SK-N-SH (cell line): ENCODE data around the gene EHD2. TPM values are rescaled to one million over a fixed set of nuclear protein-coding genes. Genes with fewer than 3 reads are reported as not detected.

Source experiments
- CTCF ChIA-PET: fragments of 300-600, 350-600 bp; formaldehyde crosslinking; extraction: SDS; loops from one replicate; lab custom pipeline; 2021; lab: Yijun Ruan, JAX
- POLR2A ChIA-PET: fragments of 350-600 bp; sonication (Branson Sonifier 250); formaldehyde crosslinking; extraction: SDS; loops from one replicate; lab custom pipeline; 2020; ENCODE audit warnings: antibody characterized with exemption, inconsistent platforms; lab: Yijun Ruan, JAX
- DNase-seq: peaks from one replicate; pipeline ENCODE4 v3.0.0; 2012
- H2AFZ ChIP-seq: fragments of 200-600 bp; sonication (generic); 2 replicates; pipeline ENCODE4 v1.8.1; 2016; ENCODE audit warnings: antibody characterized with exemption, mild to moderate bottlenecking, low read depth
- H3F3A ChIP-seq: fragments of 200-600 bp; sonication (generic); replicated peaks from 2 replicates; pipeline ENCODE3; 2016; ENCODE audit warnings: antibody characterized with exemption, mild to moderate bottlenecking; ENCODE audit not compliant: insufficient read depth
- H3K27ac ChIP-seq, 2 experiments: fragments of 200-500 bp in 1 of 2; fragments of 200-600 bp in 1 of 2; sonication (Bioruptor generic) in 1 of 2; sonication (generic), shearing (Covaris generic) in 1 of 2; 2 replicates each; pipeline versions ENCODE4 v1.5.1 to v1.6.1; 2014 to 2016; ENCODE audit warnings: low read depth in 2 of 2, inconsistent platforms in 1 of 2, low read length in 1 of 2, mild to moderate bottlenecking in 1 of 2, mixed read lengths in 1 of 2
- H3K27me3 ChIP-seq: fragments of 200-600 bp; sonication (generic), shearing (Covaris generic); 2 replicates; pipeline ENCODE4 v1.6.1; 2016; ENCODE audit warnings: mixed run types; ENCODE audit not compliant: insufficient read depth
- H3K36me3 ChIP-seq, 2 experiments: fragments of 200-500 bp in 1 of 2; fragments of 200-600 bp in 1 of 2; sonication (Bioruptor generic) in 1 of 2; sonication (generic) in 1 of 2; replicated peaks in 1 of 2; 2 replicates each; pipeline versions ENCODE3 to v1.5.1; 2014 to 2016; ENCODE audit warnings: low read length in 1 of 2, mild to moderate bottlenecking in 1 of 2; ENCODE audit not compliant: insufficient read depth in 2 of 2, control insufficient read depth in 1 of 2
- H3K4me1 ChIP-seq, 2 experiments: fragments of 200-500 bp in 1 of 2; fragments of 200-600 bp in 1 of 2; sonication (Bioruptor generic) in 1 of 2; sonication (generic), shearing (Covaris generic) in 1 of 2; 2 replicates each; pipeline versions ENCODE4 v1.5.1 to v1.6.1; 2014 to 2016; ENCODE audit warnings: low read depth in 1 of 2, low read length in 1 of 2, mixed run types in 1 of 2; ENCODE audit not compliant: insufficient read depth in 2 of 2, control insufficient read depth in 1 of 2
- H3K4me2 ChIP-seq: fragments of 200-600 bp; sonication (generic), shearing (Covaris generic); 2 replicates; pipeline ENCODE4 v1.6.1; 2017; ENCODE audit warnings: mixed run types
- H3K4me3 ChIP-seq, 2 experiments: fragments of 200-500 bp in 1 of 2; fragments of 200-600 bp in 1 of 2; sonication (Bioruptor generic) in 1 of 2; sonication (generic), shearing (Covaris generic) in 1 of 2; 2 replicates each; pipeline versions ENCODE4 v1.5.1 to v1.8.1; 2014 to 2016; ENCODE audit warnings: low read depth in 2 of 2, inconsistent platforms in 1 of 2, low read length in 1 of 2, mild to moderate bottlenecking in 1 of 2, mixed read lengths in 1 of 2, moderate library complexity in 1 of 2
- H3K79me2 ChIP-seq: fragments of 200-600 bp; sonication (generic); 2 replicates; pipeline ENCODE4 v1.8.1; 2017; ENCODE audit warnings: mild to moderate bottlenecking; ENCODE audit not compliant: insufficient read depth
- H3K9ac ChIP-seq: fragments of 200-600 bp; sonication (generic); 2 replicates; pipeline ENCODE4 v1.6.1; 2017; ENCODE audit warnings: mixed run types
- H3K9me2 ChIP-seq: fragments of 200-600 bp; sonication (generic); 2 replicates; pipeline ENCODE4 v1.6.1; 2017; ENCODE audit warnings: mixed run types
- H3K9me3 ChIP-seq: fragments of 200-600 bp; sonication (generic); 2 replicates; pipeline ENCODE4 v1.6.1; 2017; ENCODE audit warnings: mixed run types, mild to moderate bottlenecking, moderate library complexity
- H4K20me1 ChIP-seq: fragments of 200-600 bp; sonication (generic); 2 replicates; pipeline ENCODE4 v1.6.1; 2017; ENCODE audit warnings: mild to moderate bottlenecking, mixed run types; ENCODE audit not compliant: insufficient read depth
- CHD2 ChIP-seq: fragments of 150-350 bp; IDR thresholded peaks from 2 replicates; pipeline ENCODE4 v1.6.1; 2018; ENCODE audit warnings: low read length; ENCODE audit not compliant: partially characterized antibody
- CTCF ChIP-seq: fragments of 200-600 bp; sonication (generic); IDR thresholded peaks from 2 replicates; pipeline ENCODE4 v1.6.1; 2017; ENCODE audit warnings: antibody characterized with exemption, mild to moderate bottlenecking, moderate library complexity
- ELF1 ChIP-seq: IDR thresholded peaks from 2 replicates; pipeline ENCODE4 v1.4.0; 2012
- EP300 ChIP-seq, 2 experiments: IDR thresholded peaks; 2 replicates each; pipeline versions ENCODE4 v1.4.0 to v1.6.1; 2012; ENCODE audit warnings: borderline replicate concordance in 1 of 2, low read depth in 1 of 2, low read length in 1 of 2
- EZH2phosphoT487 ChIP-seq: fragments of 200-600 bp; sonication (generic); IDR thresholded peaks from 2 replicates; pipeline ENCODE4 v1.6.1; 2017; ENCODE audit warnings: low read depth, mixed run types, mild to moderate bottlenecking, antibody characterized with exemption, moderate library complexity, borderline replicate concordance
- FOSL2 ChIP-seq: IDR thresholded peaks from 2 replicates; pipeline ENCODE4 v1.4.0; 2012; ENCODE audit warnings: low read depth, mild to moderate bottlenecking, moderate library complexity, borderline replicate concordance
- GABPA ChIP-seq: IDR thresholded peaks from 2 replicates; pipeline ENCODE4 v1.4.0; 2012; ENCODE audit warnings: low read depth, mild to moderate bottlenecking
- IRF3 ChIP-seq: fragments of 150-350 bp; IDR thresholded peaks from 2 replicates; pipeline ENCODE4 v1.6.1; 2016; ENCODE audit warnings: mild to moderate bottlenecking, low read depth, low read length
- JUND ChIP-seq: IDR thresholded peaks from 2 replicates; pipeline ENCODE4 v1.4.0; 2012
- NFIC ChIP-seq: IDR thresholded peaks from 2 replicates; pipeline ENCODE4 v1.4.0; 2012; ENCODE audit warnings: borderline replicate concordance
- RAD21 ChIP-seq: IDR thresholded peaks from 2 replicates; pipeline ENCODE4 v1.6.1; 2012; ENCODE audit warnings: mild to moderate bottlenecking, low read length
- RCOR1 ChIP-seq: fragments of 150-350 bp; IDR thresholded peaks from 2 replicates; pipeline ENCODE4 v1.6.1; 2017; ENCODE audit warnings: antibody characterized with exemption, low read length
- REST ChIP-seq: IDR thresholded peaks from 2 replicates; pipeline ENCODE4 v1.6.1; 2012; ENCODE audit warnings: mild to moderate bottlenecking, low read depth, low read length, moderate library complexity
- TCF12 ChIP-seq: IDR thresholded peaks from 2 replicates; pipeline ENCODE4 v1.4.0; 2012
- TEAD4 ChIP-seq: IDR thresholded peaks from 2 replicates; pipeline ENCODE4 v1.4.0; 2012; ENCODE audit warnings: mild to moderate bottlenecking, borderline replicate concordance; ENCODE audit not compliant: insufficient read depth
- USF2 ChIP-seq: fragments of 150-350 bp; IDR thresholded peaks from 2 replicates; pipeline ENCODE4 v1.6.1; 2017; ENCODE audit warnings: antibody characterized with exemption, low read length, low read depth, borderline replicate concordance
- WGBS: methylation state at CpG from one replicate; pipeline ENCODE4 v1.1.6; 2017; ENCODE audit warnings: low lambda C conversion rate; 5-methylcytosine and 5-hydroxymethylcytosine counted together
- polyA plus RNA-seq, 3 experiments: library from polyadenylated mRNA; depleted of rRNA; stranded (reverse); fragments of >200 nt; gene quantifications; 2 replicates each; pipeline ENCODE4 v1.2.3, GENCODE V29; 2012

The EHD2 gene
- polyA plus RNA-seq, 1 of the 3 experiments (the other 2 are of a cell fraction) = 55.5 TPM

GRCh38 chr19:47729468-47729798 lies 16.2 kb downstream of the EHD2 start:
- peak overlapping the region; percentile 1; the same call in 1 of the 2 replicates for H3K9ac ChIP-seq
- H4K20me1 ChIP-seq = peaks cover 13% of the 10 kb centered on the region; the same call in 1 of the 2 replicates
- H3K9me2 ChIP-seq = no peaks in the 10 kb centered on the region
- ChIA-PET CTCF (interaction anchor here (1.7 to 2.1 kb wide), 2 partner anchors 16 to 30 kb away, joined by 4 to 8 read pairs; partner anchors contain the start of gene EHD2), POLR2A (no interaction called here)
- H3K79me2 ChIP-seq = peaks cover 73% of the 10 kb centered on the region
- no peak overlapping the region for H2AFZ ChIP-seq
- peaks cover 7 to 8% of the 10 kb centered on the region in 2 experiments; a peak in 2 of 4 replicates for H3K4me1 ChIP-seq
- peak overlapping the region; percentile 59 for H3K4me2 ChIP-seq
- peaks cover 4 to 54% of the 10 kb centered on the region in 2 experiments for H3K36me3 ChIP-seq
- H3K27ac ChIP-seq = peak overlapping the region; percentile 16 to 79; a peak in 3 of 4 replicates
- DNase-seq = no peak
- H3K9me3 ChIP-seq = no peaks in the 10 kb centered on the region
- WGBS = 46% methylated on average over 8 of the region's 9 CpGs
- peaks cover 42% of the 10 kb centered on the region for H3F3A ChIP-seq
- H3K27me3 ChIP-seq = no peaks in the 10 kb centered on the region
- TF ChIP-seq GABPA (no peak), EP300 (IDR thresholded peaks at IDR 0.05; ENCODE audit: borderline replicate concordance in 1 of 2, low read depth in 1 of 2, low read length in 1 of 2) (peak in 1 of 2 experiments; percentile 25; a peak in 1 of 4 replicates), TEAD4 (peak; percentile 66; the same call in 1 of the 2 replicates), TCF12 (peak; percentile 48; the same call in 1 of the 2 replicates), NFIC (0 out of 2 replicates have a peak, but pooled peaks have one; percentile 32), JUND (peak; percentile 61), CHD2 (no peak), FOSL2 (peak; percentile 78; the same call in 1 of the 2 replicates), IRF3 (no peak)
- no peak overlapping the region; a peak in 1 of 4 replicates for H3K4me3 ChIP-seq

- H3K27ac ChIP-seq = peak overlapping the region; percentile 16 to 79; a peak in 3 of 4 replicates
- H3K9me3 ChIP-seq = no peaks in the 10 kb centered on the region
- peaks cover 7 to 8% of the 10 kb centered on the region in 2 experiments; a peak in 2 of 4 replicates for H3K4me1 ChIP-seq
- no peaks in the 10 kb centered on the region for H3K9me2 ChIP-seq
- peaks cover 4 to 54% of the 10 kb centered on the region in 2 experiments for H3K36me3 ChIP-seq
- peak overlapping the region; percentile 59 for H3K4me2 ChIP-seq
- WGBS = 34% methylated on average over 30 of the region's 30 CpGs
- H3K4me3 ChIP-seq = peak overlapping the region in 1 of 2 experiments; percentile 24; a peak in 1 of 4 replicates
- H3K9ac ChIP-seq = peak overlapping the region; percentile 14; the same call in 1 of the 2 replicates
- no peak overlapping the region for H2AFZ ChIP-seq
- POLR2A ChIA-PET = no interaction called here
- peaks cover 67% of the 10 kb centered on the region for H3K79me2 ChIP-seq
- peaks cover 13% of the 10 kb centered on the region; the same call in 1 of the 2 replicates for H4K20me1 ChIP-seq
- CTCF ChIA-PET = interaction anchor here (1.2 to 2.1 kb wide), 4 partner anchors 11 to 31 kb away, joined by 3 to 8 read pairs (median 4); partner anchors contain the start of gene EHD2
- peak; percentile 91 for DNase-seq
- H3F3A ChIP-seq = peaks cover 44% of the 10 kb centered on the region
- H3K27me3 ChIP-seq = no peaks in the 10 kb centered on the region
- TF ChIP-seq CTCF (no peak), RCOR1 (no peak), REST (no peak), TCF12 (no peak), EP300 (IDR thresholded peaks at IDR 0.05; ENCODE audit: borderline replicate concordance in 1 of 2, low read depth in 1 of 2, low read length in 1 of 2) (no peak), ELF1 (no peak), USF2 (no peak), CHD2 (no peak), GABPA (no peak), RAD21 (no peak), EZH2phosphoT487 (no peak)
These were observed 16.7 kb downstream of the EHD2 start for GRCh38 chr19:47729799-47730520.
